Adipocyte (in vitro differentiated cells): ENCODE data around the gene IMPG1.

Experiments
- DNase-seq: peaks from one replicate; pipeline ENCODE4 v3.0.0-alpha.2; 2015; ENCODE audit warnings: low read depth
- H3K27me3 ChIP-seq: replicated peaks from 2 replicates; pipeline ENCODE4 v1.7.0; 2013; ENCODE audit warnings: mild to moderate bottlenecking, low read length, moderate library complexity; ENCODE audit not compliant: control insufficient read depth, insufficient read depth
- H3K36me3 ChIP-seq: 2 replicates; pipeline ENCODE4 v1.7.0; 2013; ENCODE audit warnings: low read length, mild to moderate bottlenecking, moderate library complexity; ENCODE audit not compliant: control insufficient read depth, insufficient read depth, severe bottlenecking
- H3K4me1 ChIP-seq: 2 replicates; pipeline ENCODE4 v1.7.0; 2013; ENCODE audit warnings: mild to moderate bottlenecking, low read length, moderate library complexity; ENCODE audit not compliant: control insufficient read depth, insufficient read depth
- H3K4me3 ChIP-seq: 2 replicates; pipeline ENCODE4 v1.7.0; 2013; ENCODE audit warnings: mild to moderate bottlenecking, low read length, moderate library complexity
- H3K9ac ChIP-seq: 2 replicates; pipeline ENCODE4 v1.7.0; 2013; ENCODE audit warnings: mild to moderate bottlenecking, low read length, moderate library complexity
- H3K9me3 ChIP-seq: 2 replicates; pipeline ENCODE4 v1.7.0; 2013; ENCODE audit warnings: mild to moderate bottlenecking, low read length, moderate library complexity; ENCODE audit not compliant: control insufficient read depth

Gene IMPG1

GRCh38 chr6:76072562-76072961 lies at the start of gene IMPG1:
Gene IMPG1 (minus strand): TSS chr6:76072662. CDS start chr6:76072488, 174 bp downstream.
- no peak within 1 kb of the TSS for H3K9ac ChIP-seq
- no peak within 1 kb of the TSS for H3K4me3 ChIP-seq
- no peaks in the 10 kb centered on the region for H3K4me1 ChIP-seq
- no peaks in the 10 kb centered on the region for H3K9me3 ChIP-seq
- no peak for DNase-seq
- no peaks in the 10 kb centered on the region for H3K27me3 ChIP-seq
- H3K36me3 ChIP-seq: no peaks in the 10 kb centered on the region

GRCh38 chr6:76120302-76120701 lies 47.8 kb upstream of the IMPG1 start:
- H3K36me3 ChIP-seq: no peaks in the 10 kb centered on the region
- H3K4me1 ChIP-seq: no peaks in the 10 kb centered on the region

GRCh38 chr6:76073281-76073680 lies 819 bp upstream of the IMPG1 start:
- no peaks in the 10 kb centered on the region for H3K36me3 ChIP-seq
- no peaks in the 10 kb centered on the region for H3K4me1 ChIP-seq
- no peaks in the 10 kb centered on the region for H3K9me3 ChIP-seq
- no peaks in the 10 kb centered on the region for H3K27me3 ChIP-seq
- no peak overlapping the region for H3K4me3 ChIP-seq
- no peak for DNase-seq
- no peak overlapping the region for H3K9ac ChIP-seq

More at GRCh38 chr6:76120302-76120701, 47.8 kb upstream of the IMPG1 start:
- Histone ChIP-seq H3K9ac (no peak overlapping the region), H3K4me3 (no peak overlapping the region), H3K9me3 (no peaks in the 10 kb centered on the region), H3K27me3 (no peaks in the 10 kb centered on the region)
- DNase-seq: no peak

- DNase-seq: no peak
- Histone ChIP-seq H3K36me3 (no peaks in the 10 kb centered on the region), H3K4me3 (no peak overlapping the region), H3K9me3 (no peaks in the 10 kb centered on the region), H3K9ac (no peak overlapping the region), H3K4me1 (no peaks in the 10 kb centered on the region), H3K27me3 (no peaks in the 10 kb centered on the region)
Observed at GRCh38 chr6:76057469-76057868, 15.0 kb downstream of the IMPG1 start.

GRCh38 chr6:76052314-76052713 lies 20.1 kb downstream of the IMPG1 start:
- Histone ChIP-seq H3K9ac (no peak overlapping the region), H3K36me3 (no peaks in the 10 kb centered on the region), H3K27me3 (no peaks in the 10 kb centered on the region), H3K4me1 (no peaks in the 10 kb centered on the region), H3K4me3 (no peak overlapping the region), H3K9me3 (no peaks in the 10 kb centered on the region)
- DNase-seq: no peak

- H3K9me3 ChIP-seq: no peaks in the 10 kb centered on the region
- no peak overlapping the region for H3K9ac ChIP-seq
- H3K27me3 ChIP-seq: no peaks in the 10 kb centered on the region
- no peaks in the 10 kb centered on the region for H3K36me3 ChIP-seq
- H3K4me3 ChIP-seq: no peak overlapping the region
- DNase-seq: no peak
- no peaks in the 10 kb centered on the region for H3K4me1 ChIP-seq
Observed at GRCh38 chr6:76043690-76044089, 28.8 kb downstream of the IMPG1 start.

- H3K9me3 ChIP-seq: peaks cover 4% of the 10 kb centered on the region
- H3K4me1 ChIP-seq: no peaks in the 10 kb centered on the region
- H3K27me3 ChIP-seq: no peaks in the 10 kb centered on the region
- DNase-seq: no peak
- no peak overlapping the region for H3K9ac ChIP-seq
- H3K4me3 ChIP-seq: no peak overlapping the region
- H3K36me3 ChIP-seq: no peaks in the 10 kb centered on the region
Observed at GRCh38 chr6:76035713-76036112, 36.7 kb downstream of the IMPG1 start.

- H3K36me3 ChIP-seq: no peaks in the 10 kb centered on the region
- DNase-seq: no peak
- H3K9ac ChIP-seq: no peak overlapping the region
- H3K4me1 ChIP-seq: no peaks in the 10 kb centered on the region
- no peak overlapping the region for H3K4me3 ChIP-seq
- no peaks in the 10 kb centered on the region for H3K27me3 ChIP-seq
- peaks cover 61% of the 10 kb centered on the region for H3K9me3 ChIP-seq
Observed at GRCh38 chr6:76026101-76026500, 46.4 kb downstream of the IMPG1 start.

- Histone ChIP-seq H3K4me1 (no peaks in the 10 kb centered on the region), H3K36me3 (no peaks in the 10 kb centered on the region), H3K4me3 (no peak overlapping the region), H3K9ac (no peak overlapping the region), H3K27me3 (no peaks in the 10 kb centered on the region), H3K9me3 (no peaks in the 10 kb centered on the region)
- no peak for DNase-seq
Observed at GRCh38 chr6:76014626-76015530, 57.6 kb downstream of the IMPG1 start.

- Histone ChIP-seq H3K27me3 (no peaks in the 10 kb centered on the region), H3K4me3 (no peak overlapping the region), H3K9ac (no peak overlapping the region), H3K36me3 (no peaks in the 10 kb centered on the region), H3K4me1 (no peaks in the 10 kb centered on the region), H3K9me3 (no peaks in the 10 kb centered on the region)
- no peak for DNase-seq
Observed at GRCh38 chr6:76004202-76004601, 68.3 kb downstream of the IMPG1 start.

- DNase-seq: no peak
Observed at GRCh38 chr6:76003686-76004085, 68.8 kb downstream of the IMPG1 start.

More at GRCh38 chr6:76003686-76004085, 68.8 kb downstream of the IMPG1 start:
- Histone ChIP-seq H3K27me3 (no peaks in the 10 kb centered on the region), H3K4me1 (no peaks in the 10 kb centered on the region), H3K36me3 (no peaks in the 10 kb centered on the region), H3K9me3 (no peaks in the 10 kb centered on the region), H3K4me3 (no peak overlapping the region), H3K9ac (no peak overlapping the region)
